NCI-H2171 treated with DMSO at 0.1 percent for 48 hours (cell line): ENCODE data around the gene STIM1.
"Not testable (repeated sequence)": the region's sequence is repeated elsewhere in the genome, so short reads cannot be mapped to it uniquely, and the experiment has no call there.

Experiments used
- DNase-seq: peaks from one replicate; lab custom pipeline; 2025; lab: John Stamatoyannopoulos, UW

STIM1 gene

GRCh38 chr11:3983101-3983500, 127.6 kb downstream of the STIM1 start:
- DNase-seq: no peak

- DNase-seq: no peak
Observed at GRCh38 chr11:3984896-3985295, 129.4 kb downstream of the STIM1 start.

DNA sequence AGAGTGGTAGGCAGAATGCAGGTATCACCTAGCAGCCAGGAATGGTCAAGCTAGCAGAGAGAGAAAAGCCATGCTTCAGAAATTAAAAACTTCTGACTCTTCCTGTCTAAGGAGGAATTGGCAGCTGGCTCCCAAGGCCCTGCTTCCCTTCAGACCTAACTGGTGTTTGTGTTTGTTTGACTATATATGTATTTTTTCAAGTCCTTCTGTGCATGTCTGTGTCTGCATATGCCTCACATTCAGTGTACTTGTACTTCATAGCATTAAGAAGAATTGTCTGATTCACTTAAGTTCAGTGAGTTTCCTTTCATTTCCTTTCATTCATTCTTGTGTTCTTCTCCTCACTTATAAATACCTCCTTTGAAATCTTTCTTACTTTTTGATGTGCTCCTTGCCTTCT, 130.2 kb downstream of the STIM1 start:
- no peak for DNase-seq

- DNase-seq: no peak
Observed at GRCh38 chr11:3986301-3986700, 130.8 kb downstream of the STIM1 start.

- no peak for DNase-seq
Observed at GRCh38 chr11:3989276-3989920, 133.9 kb downstream of the STIM1 start.

DNA sequence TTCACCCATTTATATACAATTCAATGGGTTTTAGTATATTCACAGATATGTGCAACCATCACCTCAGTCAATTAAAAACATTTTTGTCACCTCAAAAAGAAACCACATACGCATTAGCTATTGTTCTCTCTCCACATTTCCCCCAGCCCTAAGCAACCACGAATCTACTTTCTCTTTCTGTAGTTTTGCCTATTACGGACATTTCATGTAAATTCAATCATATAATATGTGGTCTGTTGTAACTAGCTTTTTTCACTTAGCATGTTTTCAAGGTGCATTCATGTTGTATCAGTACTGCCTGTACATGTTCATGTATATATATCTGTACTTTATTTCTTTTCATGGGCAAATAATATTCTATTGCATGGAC, 134.4 kb downstream of the STIM1 start:
- DNase-seq: no peak

GRCh38 chr11:3990406-3990805, 134.9 kb downstream of the STIM1 start:
- no peak for DNase-seq

DNA sequence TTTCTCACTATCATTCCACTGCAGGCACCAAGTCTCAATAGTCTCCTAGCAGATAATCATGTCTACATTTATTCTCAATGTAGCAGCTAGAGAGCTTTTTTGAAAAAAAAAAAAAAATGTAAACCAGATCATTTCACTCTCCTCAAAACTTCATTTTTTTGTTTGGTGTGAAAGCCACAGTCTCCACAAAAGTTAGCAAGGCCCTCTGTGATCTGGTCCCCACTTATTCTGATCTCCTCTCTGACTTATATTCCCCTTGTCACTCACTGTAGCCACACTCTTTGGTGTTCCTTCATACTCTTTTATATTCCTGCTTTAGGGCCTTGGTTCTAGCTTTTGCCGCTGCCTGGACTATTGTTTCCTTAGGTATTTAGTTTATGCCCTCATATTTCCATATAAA, 137.5 kb downstream of the STIM1 start:
- DNase-seq: no peak

DNA sequence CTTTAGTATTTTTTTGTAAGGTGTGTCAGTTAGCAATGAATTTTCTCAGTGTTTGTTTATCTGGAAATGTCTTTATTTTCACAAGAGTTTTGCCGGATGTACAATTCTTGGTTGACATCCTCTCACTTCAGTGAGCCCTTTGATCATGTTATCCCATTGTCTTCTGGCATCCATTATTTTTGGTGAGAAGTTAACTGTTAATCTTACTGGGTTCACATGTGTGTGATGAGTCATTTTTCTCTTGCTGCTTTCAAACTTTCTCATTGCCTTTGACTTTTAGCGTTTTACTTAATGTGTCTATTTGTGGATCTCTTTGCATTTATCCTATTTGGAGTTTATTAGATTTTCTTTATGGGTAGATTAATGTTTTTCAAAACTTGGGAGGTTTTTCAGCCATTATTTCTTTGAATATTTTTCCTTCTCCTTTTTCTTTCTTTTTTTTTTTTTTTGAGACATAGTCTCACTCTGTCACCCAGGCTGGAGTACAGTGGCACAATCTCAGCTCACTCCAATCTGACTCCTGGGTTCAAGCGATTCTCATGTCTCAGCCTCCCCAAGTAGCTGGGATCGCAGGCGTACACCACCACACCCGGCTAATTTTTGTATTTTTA, 138.7 kb downstream of the STIM1 start:
- no peak for DNase-seq

GRCh38 chr11:3995307-3995706, 139.8 kb downstream of the STIM1 start:
- DNase-seq: no peak

DNA sequence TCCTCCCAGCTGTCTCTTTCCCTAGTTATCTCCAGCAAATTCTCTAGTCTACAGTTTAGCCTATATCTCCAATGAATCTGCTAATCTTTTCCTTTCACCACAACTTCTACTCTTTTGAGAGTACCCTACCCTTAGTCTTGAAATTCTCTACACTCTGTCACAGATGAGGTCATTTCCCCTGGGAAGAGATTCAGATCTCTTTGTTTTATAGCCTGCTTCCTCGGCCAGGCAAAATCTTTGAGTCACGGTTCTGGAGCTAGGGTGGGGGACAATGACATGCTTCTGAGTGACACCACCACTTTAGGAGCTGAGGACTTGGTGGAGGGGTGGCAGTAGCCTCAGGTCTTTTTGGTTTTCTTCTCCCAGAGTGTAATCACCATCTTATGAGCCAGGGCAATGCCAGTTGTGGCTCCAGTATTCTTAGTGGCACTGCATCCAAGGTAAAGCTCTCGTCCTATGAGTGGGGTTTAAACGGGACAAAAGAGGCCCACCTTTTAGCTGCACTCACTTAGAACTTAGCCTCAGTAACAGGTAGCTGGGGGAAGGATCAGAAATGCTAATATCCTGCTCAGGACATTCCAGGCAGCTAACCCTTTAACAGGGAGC, 140.6 kb downstream of the STIM1 start:
- no peak for DNase-seq

DNA sequence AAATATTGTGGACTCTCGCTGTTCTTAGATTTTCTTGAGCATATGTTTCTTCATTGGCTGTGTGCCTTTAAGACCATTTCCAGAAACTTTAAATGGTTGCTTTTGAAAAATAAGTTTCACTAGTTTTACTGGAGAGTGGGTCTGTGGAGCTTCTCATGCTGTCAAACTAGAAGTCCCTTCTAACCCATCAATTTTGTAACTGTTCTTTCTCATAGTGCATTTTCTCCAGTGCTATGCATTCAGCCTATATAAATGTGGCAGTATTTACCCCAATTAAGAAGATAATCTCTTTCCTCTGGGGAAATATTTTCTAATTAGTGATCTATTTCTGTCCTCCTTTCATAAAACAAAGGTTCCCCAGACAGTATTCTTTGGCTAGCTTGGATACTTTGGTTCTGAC, 141.2 kb downstream of the STIM1 start:
- DNase-seq: no peak

- not testable (repeated sequence) for DNase-seq
Observed at GRCh38 chr11:4004753-4005152, 149.3 kb downstream of the STIM1 start.

GRCh38 chr11:4006946-4007680, 151.6 kb downstream of the STIM1 start:
- DNase-seq: no peak

DNA sequence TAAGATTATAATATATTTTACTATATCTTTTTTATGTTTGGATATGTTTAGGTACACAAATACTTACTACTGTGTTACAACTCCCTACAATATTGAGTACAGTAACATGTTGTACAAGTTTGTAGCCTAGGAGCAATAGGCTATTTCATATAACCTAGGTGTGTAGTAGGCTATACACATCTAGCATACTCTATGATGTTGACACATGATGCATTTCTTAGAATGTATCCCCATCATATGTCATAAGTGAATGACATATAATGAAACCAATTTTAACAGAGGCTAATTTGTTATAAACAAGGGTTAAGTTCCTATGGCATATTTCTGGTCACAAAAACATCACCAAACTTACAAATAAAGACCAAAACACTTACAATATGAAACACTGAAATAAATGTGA, 152.7 kb downstream of the STIM1 start:
- no peak for DNase-seq

GRCh38 chr11:4016602-4017001, 161.1 kb downstream of the STIM1 start:
- DNase-seq: not testable (repeated sequence)

- DNase-seq: no peak
Observed at GRCh38 chr11:4017129-4017528, 161.7 kb downstream of the STIM1 start.

DNA sequence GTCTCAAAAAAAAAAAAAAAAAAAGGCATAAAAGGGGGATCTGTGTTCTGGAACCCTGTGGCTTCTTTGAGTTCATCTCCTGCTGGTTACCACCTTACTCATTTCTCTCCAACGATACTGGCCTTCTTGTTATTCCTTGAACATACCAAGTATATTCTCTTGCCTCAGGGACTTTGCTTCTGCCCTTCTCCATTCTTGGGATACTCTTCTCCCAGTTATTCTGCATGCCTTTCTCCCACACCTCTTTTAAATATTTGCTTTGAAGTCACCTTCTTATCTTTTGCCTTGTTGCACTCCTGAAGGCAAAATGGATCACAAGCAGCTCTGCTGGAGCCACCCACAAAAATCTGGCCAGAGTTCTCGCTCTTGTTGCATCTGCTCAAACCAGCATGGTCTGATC, 163.2 kb downstream of the STIM1 start:
- DNase-seq: no peak

GRCh38 chr11:4019891-4020290, 164.4 kb downstream of the STIM1 start:
- DNase-seq: no peak

DNA sequence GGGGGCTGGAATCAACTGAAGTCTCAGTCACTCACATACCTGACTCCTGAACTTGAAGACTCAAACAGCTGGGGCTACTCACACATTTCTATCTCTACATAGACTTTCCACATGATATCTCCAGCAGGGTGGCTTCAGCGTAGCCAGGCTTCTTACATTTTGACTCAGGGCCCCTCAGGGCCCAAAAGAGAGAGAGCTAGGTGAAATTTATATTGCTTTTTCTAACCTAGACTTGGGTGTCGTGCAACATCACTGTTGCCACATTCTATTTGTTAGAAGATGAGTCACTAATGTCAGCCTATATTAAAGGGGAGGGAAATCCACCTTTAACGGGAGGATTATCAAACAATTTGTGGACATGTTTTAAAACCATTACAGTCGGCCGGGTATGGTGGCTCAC, 167.2 kb downstream of the STIM1 start:
- no peak for DNase-seq

DNA sequence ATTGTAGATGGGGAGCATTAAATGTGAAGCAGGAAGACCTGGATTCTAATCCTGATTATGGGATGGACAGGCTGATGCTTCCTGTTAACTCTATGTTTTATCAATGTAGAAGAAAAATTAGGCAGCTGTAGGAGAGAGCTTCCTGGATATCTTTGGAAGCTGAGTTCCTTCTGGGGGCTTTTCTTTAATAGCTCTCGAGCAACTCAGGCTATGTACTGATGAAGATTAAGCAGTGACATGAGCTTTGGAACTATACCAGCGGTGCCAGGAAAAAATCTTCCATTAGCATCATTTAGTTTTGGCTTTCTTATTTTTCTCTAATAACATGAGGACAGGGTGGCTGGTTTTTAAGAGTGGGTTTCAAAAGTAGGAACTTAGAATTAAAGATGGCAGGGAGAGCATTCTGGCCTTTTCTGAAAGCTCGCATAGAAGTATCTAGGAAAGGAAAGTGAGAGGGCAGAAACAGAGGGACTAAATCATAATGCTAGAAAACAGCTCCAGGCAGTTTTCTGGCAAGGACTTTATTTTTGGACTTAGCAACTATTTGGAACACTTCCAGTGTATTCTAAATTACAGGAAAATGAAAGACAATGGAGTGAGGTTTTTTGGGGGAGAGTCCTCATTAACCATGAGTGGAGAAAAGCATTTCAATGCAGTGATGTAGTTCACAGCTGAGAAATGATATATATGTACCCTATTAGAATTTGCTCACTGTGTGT, 169.9 kb downstream of the STIM1 start:
- DNase-seq: no peak

DNA sequence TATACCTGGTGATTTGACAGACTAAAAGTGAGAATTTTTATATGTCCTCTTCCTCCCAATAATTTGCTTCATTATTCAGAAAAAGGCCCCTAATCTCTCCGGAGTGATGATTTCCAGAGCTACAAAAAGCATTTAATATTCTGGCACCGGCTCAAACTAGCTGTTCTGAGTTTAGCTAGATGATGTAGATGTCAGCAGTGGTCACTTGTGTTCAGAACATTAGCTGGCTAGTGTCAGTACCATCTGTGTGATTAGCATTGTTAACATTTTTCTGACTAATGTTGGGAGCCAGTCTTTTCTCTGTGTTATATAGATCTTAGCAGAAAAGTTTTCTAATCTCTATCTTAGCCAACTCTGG, 170.5 kb downstream of the STIM1 start:
- DNase-seq: no peak

- DNase-seq: no peak
Observed at GRCh38 chr11:4026389-4026788, 170.9 kb downstream of the STIM1 start.
